Calu3 (cell line): Measurements from ENCODE around the gene APBB1IP. TPM values are rescaled to one million over a fixed set of nuclear protein-coding genes. Genes with fewer than 3 reads are reported as not detected.

Experiments used
- BruUV-seq: library from RNA; stranded (reverse); fragments of 400-500 nt; replicated peaks from 2 replicates; lab custom pipeline; 2021; lab: Mats Ljungman, UMichigan
- CTCF ChIA-PET: fragments of 300-600 bp; sonication (Branson Sonifier 250); formaldehyde crosslinking; loops from one replicate; lab custom pipeline; 2022; ENCODE audit warnings: antibody characterized with exemption; lab: Charles Lee
- DNase-seq: peaks from one replicate; pipeline ENCODE4 v3.0.0; 2022
- H3K27ac Mint-ChIP-seq: one replicate; pipeline ENCODE4 v1.8.0; 2022; ENCODE audit warnings: mixed read lengths; ENCODE audit not compliant: unreplicated experiment
- H3K27me3 Mint-ChIP-seq: one replicate; pipeline ENCODE4 v1.8.0; 2022; ENCODE audit warnings: mixed read lengths; ENCODE audit not compliant: unreplicated experiment
- H3K36me3 Mint-ChIP-seq: one replicate; pipeline ENCODE4 v1.8.0; 2022; ENCODE audit warnings: mild to moderate bottlenecking, moderate library complexity, mixed read lengths; ENCODE audit not compliant: insufficient read depth, unreplicated experiment
- H3K4me1 Mint-ChIP-seq: one replicate; pipeline ENCODE4 v1.8.0; 2022; ENCODE audit warnings: mild to moderate bottlenecking, low read depth, mixed read lengths; ENCODE audit not compliant: unreplicated experiment
- H3K4me3 Mint-ChIP-seq: one replicate; pipeline ENCODE4 v1.8.0; 2022; ENCODE audit warnings: mild to moderate bottlenecking, low read depth, moderate library complexity, mixed read lengths; ENCODE audit not compliant: unreplicated experiment
- H3K9me3 Mint-ChIP-seq: one replicate; pipeline ENCODE4 v1.8.0; 2022; ENCODE audit warnings: low read depth, mixed read lengths; ENCODE audit not compliant: unreplicated experiment
- CTCF ChIP-seq: fragments of 200-600 bp; IDR thresholded peaks from one replicate; pipeline ENCODE4 v1.8.0; 2022; ENCODE audit warnings: antibody characterized with exemption; ENCODE audit not compliant: unreplicated experiment
- intact Hi-C: fragments of 100-400 bp; cut with micrococcal nuclease; formaldehyde crosslinking; loops from one replicate; pipeline ENCODE4 v1.10.0; 2022; ENCODE audit not compliant: unreplicated experiment
- total RNA-seq: library from RNA; stranded (reverse); gene quantifications from 2 replicates; pipeline ENCODE4 v1.2.3, GENCODE V29; 2022

Gene APBB1IP
- total RNA-seq, 1 experiment from 2014 or later, result 1.5 TPM

GRCh38 chr10:26507441-26507840 lies 69.3 kb downstream of the APBB1IP start:
- CTCF ChIA-PET, result interaction anchor here (0.6 kb wide), 1 partner anchor 179 kb away, joined by 3 read pairs; no protein-coding TSS in a partner anchor
- no peak overlapping the region for H3K27ac Mint-ChIP-seq
- H3K27me3 Mint-ChIP-seq, result no peaks in the 10 kb centered on the region
- no peak overlapping the region for H3K4me3 Mint-ChIP-seq
- no peaks in the 10 kb centered on the region for H3K36me3 Mint-ChIP-seq
- no peak for TF ChIP-seq CTCF
- H3K4me1 Mint-ChIP-seq, result no peaks in the 10 kb centered on the region
- intact Hi-C loops, result no loop called here
- no peaks in the 10 kb centered on the region for H3K9me3 Mint-ChIP-seq
- BruUV-seq, result no TSS peak
- no peak for DNase-seq

- no TSS peak for BruUV-seq
- DNase-seq, result no peak
- H3K9me3 Mint-ChIP-seq, result no peaks in the 10 kb centered on the region
- no peaks in the 10 kb centered on the region for H3K4me1 Mint-ChIP-seq
- no peaks in the 10 kb centered on the region for H3K27me3 Mint-ChIP-seq
- no peak for TF ChIP-seq CTCF
- no peak overlapping the region for H3K4me3 Mint-ChIP-seq
- intact Hi-C loops, result no loop called here
- H3K36me3 Mint-ChIP-seq, result no peaks in the 10 kb centered on the region
- H3K27ac Mint-ChIP-seq, result no peak overlapping the region
- CTCF ChIA-PET, result no interaction called here
Observed at GRCh38 chr10:26508016-26508415, 69.9 kb downstream of the APBB1IP start.

GRCh38 chr10:26509307-26509706 lies 71.2 kb downstream of the APBB1IP start:
- no peak for TF ChIP-seq CTCF
- Mint-ChIP-seq H3K36me3 (no peaks in the 10 kb centered on the region), H3K27ac (no peak overlapping the region), H3K9me3 (peaks cover 3% of the 10 kb centered on the region), H3K4me1 (no peaks in the 10 kb centered on the region), H3K4me3 (no peak overlapping the region), H3K27me3 (no peaks in the 10 kb centered on the region)
- no TSS peak for BruUV-seq
- DNase-seq, result no peak
- CTCF ChIA-PET, result no interaction called here
- intact Hi-C loops, result no loop called here

GRCh38 chr10:26513101-26513500 lies 75.0 kb downstream of the APBB1IP start:
- no TSS peak for BruUV-seq
- no peaks in the 10 kb centered on the region for H3K36me3 Mint-ChIP-seq
- H3K4me3 Mint-ChIP-seq, result no peak overlapping the region
- H3K9me3 Mint-ChIP-seq, result peaks cover 3% of the 10 kb centered on the region
- intact Hi-C loops, result no loop called here
- no peak overlapping the region for H3K27ac Mint-ChIP-seq
- CTCF ChIA-PET, result interaction anchor here (0.5 kb wide), 1 partner anchor 151 kb away, joined by 3 read pairs; no protein-coding TSS in a partner anchor
- DNase-seq, result no peak
- no peaks in the 10 kb centered on the region for H3K27me3 Mint-ChIP-seq
- no peak for TF ChIP-seq CTCF
- no peaks in the 10 kb centered on the region for H3K4me1 Mint-ChIP-seq
